ENCODE measurements around the gene CANX.
"Not testable (repeated sequence)": the region's sequence is repeated elsewhere in the genome, so short reads cannot be mapped to it uniquely, and the experiment has no call there.

CANX gene

DNA sequence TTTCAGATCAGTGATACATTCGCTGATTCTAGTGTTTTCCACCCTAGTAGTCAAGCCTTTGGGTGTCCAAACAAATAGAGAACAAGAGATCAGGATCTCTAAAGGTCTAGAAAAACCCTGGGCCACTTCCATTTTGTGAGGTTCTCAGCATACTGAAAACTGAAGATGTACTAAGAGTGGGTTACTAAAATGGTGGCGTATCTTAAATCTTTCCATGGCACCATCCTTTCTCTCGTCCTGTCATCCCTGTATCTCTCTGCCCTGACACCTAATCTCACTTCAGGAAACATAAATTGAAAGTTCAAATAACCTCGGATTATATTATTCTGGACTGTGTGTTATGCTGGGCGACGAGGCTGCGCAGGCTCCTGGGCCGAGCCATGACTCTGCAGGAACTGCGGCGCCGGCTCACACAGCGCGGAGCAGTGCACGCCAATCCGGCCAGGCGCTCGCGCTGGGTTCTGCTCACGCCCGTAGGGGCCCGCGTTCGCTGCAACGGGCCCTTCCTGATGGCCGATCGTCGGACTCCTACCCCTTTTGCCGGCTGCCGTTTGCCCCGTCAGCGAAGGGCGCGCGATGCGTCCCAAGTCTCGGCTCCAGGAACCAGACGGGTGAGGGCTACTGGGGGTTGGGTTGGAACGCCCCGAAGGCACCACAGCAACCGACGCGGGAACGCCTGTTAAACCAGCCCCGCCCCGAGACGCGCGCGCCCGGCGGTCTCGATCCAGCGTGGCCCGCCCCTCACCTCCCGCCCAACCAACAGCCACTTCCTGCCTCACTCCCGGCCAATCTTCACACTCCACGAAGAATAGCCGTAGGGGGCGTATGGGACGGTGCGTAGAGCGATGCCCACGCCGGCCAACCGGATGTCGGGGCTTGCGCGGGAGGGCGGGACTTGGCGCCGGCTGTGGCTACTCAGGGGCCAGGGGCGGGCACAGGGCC lies 503 bp upstream of the CANX start:
- peak; percentile 91 to 97 for DNase-seq (ENCODE audit: low read depth in 2 of 2, low spot score in 1 of 2)

DNA sequence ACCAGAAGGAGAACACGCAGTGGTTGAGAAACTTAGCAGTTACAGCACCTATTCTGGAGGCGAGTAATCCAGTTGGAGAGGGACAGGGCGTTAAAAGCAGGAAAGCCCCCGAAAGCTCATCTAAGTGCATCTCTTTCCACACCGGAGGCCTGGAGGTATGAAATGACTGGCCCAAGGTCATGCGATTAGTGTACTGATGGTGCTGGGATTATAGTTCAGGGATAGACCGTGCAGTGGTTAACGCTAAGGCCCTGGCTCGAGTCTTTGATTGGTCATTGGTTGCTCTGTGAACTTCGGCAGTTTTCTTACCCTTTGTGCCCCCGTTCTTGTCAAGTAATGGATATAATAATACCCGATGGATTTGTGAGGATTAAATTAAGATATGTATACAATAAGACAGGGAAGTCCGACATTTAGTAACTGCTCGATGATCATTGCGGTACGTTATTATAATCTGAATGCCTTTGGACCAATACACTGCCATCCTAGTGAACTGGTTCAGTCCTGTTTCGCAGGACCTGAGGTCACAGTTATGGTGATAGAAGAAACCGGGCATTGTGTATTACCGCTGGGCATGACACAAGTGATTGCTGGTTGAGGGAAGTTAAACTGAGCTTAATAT lies 960 bp downstream of the CANX start:
- no peak for DNase-seq (ENCODE audit: low read depth in 2 of 2, low spot score in 1 of 2)

DNA sequence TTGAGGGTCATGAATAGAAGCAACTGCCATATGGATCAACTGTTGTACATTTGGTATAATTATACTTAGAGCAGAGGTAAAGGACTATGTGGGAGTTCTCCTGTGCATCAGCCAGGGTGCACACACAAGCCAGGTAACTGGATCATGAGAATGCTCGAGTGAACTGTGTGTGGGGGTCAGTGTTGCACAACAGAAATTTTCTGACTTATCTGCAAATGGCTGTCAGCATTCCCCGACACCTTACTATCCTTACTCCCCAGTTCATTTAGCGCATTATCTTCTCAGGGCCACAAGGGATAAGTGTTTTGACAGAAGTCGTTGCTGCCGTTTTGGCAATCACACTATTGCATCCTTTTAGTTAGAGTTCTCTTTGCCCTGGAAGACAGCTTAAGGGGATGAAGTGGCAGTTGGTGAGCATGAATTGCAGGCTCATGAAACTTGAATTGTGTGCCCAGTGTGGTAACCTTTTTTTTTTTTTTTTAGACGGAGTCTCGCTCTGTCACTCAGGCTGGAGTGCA lies 1.7 kb downstream of the CANX start:
- no peak for DNase-seq (ENCODE audit: low read depth in 2 of 2, low spot score in 1 of 2)

GRCh38 chr5:179716286-179716685 lies 17.5 kb downstream of the CANX start:
- DNase-seq (ENCODE audit: low read depth in 2 of 2, low spot score in 1 of 2) = no peak

GRCh38 chr5:179720222-179720621 lies 21.5 kb downstream of the CANX start:
- DNase-seq (ENCODE audit: low read depth in 2 of 2, low spot score in 1 of 2) = no peak

DNA sequence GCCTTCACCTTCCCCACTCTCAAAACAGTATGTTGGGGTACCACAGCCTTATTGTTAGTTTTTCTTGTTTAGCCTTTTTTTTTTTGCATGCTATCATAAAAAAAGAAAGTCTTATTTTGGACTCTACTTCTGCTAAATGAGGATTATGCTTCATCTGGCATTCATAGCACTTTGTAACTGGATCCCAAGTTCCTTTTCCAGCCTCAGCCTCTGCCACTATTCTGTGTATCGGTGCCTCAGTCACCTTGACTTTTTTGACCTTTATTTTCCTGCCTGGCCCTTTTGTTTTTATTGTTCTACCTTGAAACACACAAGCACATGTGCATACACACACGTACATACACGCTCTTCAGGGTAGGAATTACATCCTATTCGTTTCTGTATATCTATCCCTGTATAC lies 25.4 kb downstream of the CANX start:
- no peak for DNase-seq (ENCODE audit: low read depth in 2 of 2, low spot score in 1 of 2)

DNA sequence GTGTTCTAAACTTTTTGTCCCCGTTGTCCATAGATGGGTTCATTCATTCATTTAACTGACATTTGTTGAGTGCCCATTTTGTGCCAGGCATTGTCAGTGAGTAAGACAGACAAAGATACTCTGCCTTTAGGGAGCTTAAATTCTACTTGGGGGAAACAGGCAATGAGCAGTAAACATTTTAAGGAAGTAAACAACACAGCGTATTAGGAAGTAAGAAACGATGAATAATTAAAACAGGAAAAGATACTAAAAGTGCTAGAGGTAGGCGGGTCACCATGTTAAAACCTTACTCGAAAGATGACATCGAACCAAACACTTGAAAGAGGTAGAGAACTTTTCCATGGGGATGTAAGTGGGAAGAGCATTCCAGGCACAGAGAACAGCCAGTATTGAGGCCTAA lies 28.3 kb downstream of the CANX start:
- DNase-seq (ENCODE audit: low read depth in 2 of 2, low spot score in 1 of 2) = no peak

DNA sequence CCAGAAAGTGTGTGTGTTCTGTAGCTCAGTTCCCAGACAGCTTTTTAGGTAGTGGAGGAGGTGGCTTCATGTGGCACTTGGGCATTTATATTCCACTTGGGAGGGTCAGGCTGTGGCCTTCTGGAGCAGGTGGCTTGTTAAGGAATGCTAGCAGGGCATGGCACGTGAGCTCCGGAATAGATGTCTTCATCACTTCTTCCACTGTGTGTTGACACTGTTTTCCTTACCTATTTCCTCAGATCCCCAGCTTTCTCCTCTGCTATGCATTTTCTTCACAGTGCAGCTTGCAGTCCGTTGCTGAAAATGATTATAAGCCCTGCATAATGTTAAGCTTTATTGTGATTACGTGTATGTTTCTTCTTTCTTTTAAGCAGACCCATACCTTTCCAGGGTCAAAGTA lies 30.5 kb downstream of the CANX start:
- DNase-seq (ENCODE audit: low read depth in 2 of 2, low spot score in 1 of 2) = no peak

- no peak for DNase-seq (ENCODE audit: low read depth in 2 of 2, low spot score in 1 of 2)
Measured at GRCh38 chr5:179729727-179730126, 31.0 kb downstream of the CANX start.

DNA sequence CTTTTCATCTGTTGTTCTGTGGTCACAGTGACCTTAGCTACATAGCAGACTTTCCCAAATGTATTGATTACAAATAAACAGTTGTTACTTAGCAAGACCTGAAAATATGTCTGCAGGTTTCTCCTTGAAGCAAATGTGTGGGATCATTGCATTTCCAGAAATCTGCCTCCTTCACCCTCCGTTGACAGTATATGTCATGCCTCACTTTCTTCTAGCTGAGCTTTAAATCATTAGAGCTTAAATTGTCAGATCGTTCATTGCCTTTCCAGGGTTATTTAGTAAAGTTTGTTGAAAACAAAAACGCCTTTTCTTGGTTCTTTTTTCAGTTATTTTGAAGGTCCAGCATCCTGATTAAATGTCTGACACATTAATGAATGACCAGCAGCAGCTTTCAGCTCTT lies 31.6 kb downstream of the CANX start:
- DNase-seq (ENCODE audit: low read depth in 2 of 2, low spot score in 1 of 2) = no peak

DNA sequence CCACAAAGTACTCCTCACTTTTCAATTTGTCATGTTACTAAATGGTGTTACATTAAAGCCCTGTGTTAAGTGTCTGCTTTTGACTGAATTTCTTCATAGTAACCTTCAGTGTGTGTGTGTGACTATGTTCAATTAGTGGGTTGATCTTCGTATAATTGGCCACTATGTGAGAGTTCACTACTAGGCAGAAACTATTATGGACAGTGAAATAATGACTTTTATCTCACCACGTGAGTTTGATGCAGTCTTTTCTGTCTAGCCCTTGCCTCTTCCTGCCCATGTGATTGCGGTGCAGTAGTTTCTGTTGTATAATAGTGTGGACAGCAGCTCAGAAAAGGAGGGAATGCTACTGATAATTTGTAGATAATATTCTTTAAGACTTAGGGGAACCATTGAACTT lies 32.1 kb downstream of the CANX start:
- no peak for DNase-seq (ENCODE audit: low read depth in 2 of 2, low spot score in 1 of 2)

DNA sequence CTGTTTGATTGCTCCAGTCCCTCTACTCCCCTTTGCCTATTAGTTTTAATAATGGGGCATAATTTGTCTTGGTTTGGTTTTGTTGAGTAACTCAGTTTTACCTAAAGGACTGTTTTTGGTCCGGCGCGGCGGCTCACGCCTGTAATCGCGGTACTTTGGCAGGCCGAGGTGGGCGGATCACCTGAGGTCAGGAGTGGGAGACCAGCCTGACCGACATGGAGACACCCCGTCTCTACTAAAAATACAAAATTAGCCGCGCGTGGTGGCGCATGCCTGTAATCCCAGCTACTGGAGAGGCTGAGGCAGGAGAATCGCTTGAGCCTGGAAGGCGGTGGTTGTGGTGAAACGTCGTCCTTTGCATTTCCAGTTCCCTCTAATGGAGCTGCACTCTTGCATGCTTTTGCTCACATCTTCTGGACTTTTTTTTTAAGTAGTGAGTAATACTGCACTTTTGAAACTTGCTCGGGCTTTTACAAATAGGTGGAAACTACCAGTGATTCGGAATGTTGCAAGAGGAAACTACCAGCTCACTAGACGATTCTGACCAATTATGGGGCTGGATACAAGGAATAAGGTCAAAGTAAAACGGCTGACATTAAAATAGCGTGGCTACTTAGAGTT lies 33.1 kb downstream of the CANX start:
- DNase-seq (ENCODE audit: low read depth in 2 of 2, low spot score in 1 of 2) = no peak

GRCh38 chr5:179732412-179732917 lies 33.7 kb downstream of the CANX start, which contains the start of gene MAML1:
TSS of gene MAML1 (plus strand) at chr5:179732822. CDS start at chr5:179733113, 291 bp downstream.
- DNase-seq (ENCODE audit: low read depth in 2 of 2, low spot score in 1 of 2) = peak; percentile 97 to 98

GRCh38 chr5:179732918-179733771 lies 34.4 kb downstream of the CANX start:
- peak in 1 of 2 donors; percentile 6 for DNase-seq (ENCODE audit: low read depth in 2 of 2, low spot score in 1 of 2)

GRCh38 chr5:179733772-179734126 lies 35.0 kb downstream of the CANX start:
- DNase-seq (ENCODE audit: low read depth in 2 of 2, low spot score in 1 of 2) = no peak

GRCh38 chr5:179734536-179735164 lies 35.9 kb downstream of the CANX start:
- DNase-seq (ENCODE audit: low read depth in 2 of 2, low spot score in 1 of 2) = no peak

- no peak for DNase-seq (ENCODE audit: low read depth in 2 of 2, low spot score in 1 of 2)
Measured at GRCh38 chr5:179738742-179739141, 40.0 kb downstream of the CANX start.

- DNase-seq (ENCODE audit: low read depth in 2 of 2, low spot score in 1 of 2) = not testable (repeated sequence)
Measured at GRCh38 chr5:179744106-179744505, 45.3 kb downstream of the CANX start.

DNA sequence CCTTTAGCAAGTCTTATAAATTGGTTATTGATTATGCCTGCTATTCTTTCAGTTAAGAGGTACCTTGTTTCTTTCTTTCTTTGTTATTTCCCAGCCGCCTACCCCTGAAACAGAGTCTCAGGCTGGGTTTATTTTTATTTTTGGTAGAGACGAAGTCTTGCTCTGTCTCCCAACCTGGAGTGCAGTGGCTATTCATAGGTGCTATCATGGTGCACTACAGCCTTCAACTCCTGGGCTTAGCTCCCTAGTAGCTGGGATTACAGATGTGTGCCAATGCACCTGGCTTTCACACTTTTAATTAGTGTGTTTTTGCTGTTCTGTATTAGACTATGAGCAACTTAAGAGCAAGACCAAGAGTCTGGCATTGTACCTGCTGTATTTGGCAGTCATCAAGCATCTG lies 48.1 kb downstream of the CANX start:
- DNase-seq (ENCODE audit: low read depth in 2 of 2, low spot score in 1 of 2) = no peak

- no peak for DNase-seq (ENCODE audit: low read depth in 2 of 2, low spot score in 1 of 2)
Measured at GRCh38 chr5:179747811-179748210, 49.0 kb downstream of the CANX start.

Data from stimulated activated CD8-positive, alpha-beta memory T cell treated with anti-CD3 and anti-CD28 coated beads, Interleukin-4, amount 100 ng/mL, for 1 hour (primary cell).